RPMI7951 (cell line): Measurements from ENCODE around the gene DPCD. TPM values are rescaled to one million over a fixed set of nuclear protein-coding genes. Genes with fewer than 3 reads are reported as not detected.

Experiments
- DNase-seq: peaks from one replicate; pipeline ENCODE4 v3.0.0-alpha.2; 2012; ENCODE audit warnings: low read depth
- total RNA-seq: library from RNA; depleted of rRNA; stranded (reverse); fragments of >200 nt; shearing (Covaris generic); gene quantifications from 2 replicates; pipeline ENCODE4 v1.2.3, GENCODE V29; 2014

Gene DPCD
- total RNA-seq, 1 experiment from 2014 or later, result 65.8 TPM

- DNase-seq, result no peak
Measured at GRCh38 chr10:101567165-101568006, 20.7 kb upstream of the DPCD start.

DNA sequence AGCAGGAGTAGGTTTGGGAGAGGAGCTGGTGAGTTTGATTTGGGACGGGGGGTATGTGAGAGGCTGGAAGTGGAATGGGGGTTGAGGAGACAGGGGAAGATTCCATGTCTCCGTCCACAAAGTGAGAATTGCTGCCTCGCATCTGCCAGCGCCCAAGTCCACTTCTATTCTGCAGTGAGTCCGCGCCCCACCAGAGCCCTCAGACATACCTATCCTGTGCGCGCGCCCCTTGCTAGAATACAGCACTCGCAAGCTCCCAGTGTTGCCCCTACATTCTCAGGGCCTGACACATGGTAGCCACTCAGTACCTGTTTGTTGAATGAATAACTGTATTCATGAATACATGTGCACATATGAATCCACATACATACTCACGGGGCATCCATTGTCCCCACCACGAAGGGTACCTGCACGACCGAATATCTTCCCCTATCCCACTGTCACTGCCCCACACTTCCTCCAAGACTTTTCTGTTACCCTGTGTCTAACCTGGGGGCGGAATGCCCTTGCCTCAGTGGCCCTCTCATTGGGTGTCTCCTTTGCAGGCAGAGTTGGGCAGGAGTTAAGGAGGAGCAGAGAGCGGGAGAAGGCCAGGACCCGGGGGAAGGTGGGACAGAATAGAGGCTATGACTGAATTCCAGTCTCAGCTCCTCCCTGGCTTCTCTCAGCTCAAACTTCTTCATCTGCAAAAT lies 19.9 kb upstream of the DPCD start:
- DNase-seq, result no peak

- DNase-seq, result no peak
Measured at GRCh38 chr10:101569323-101569621, 18.8 kb upstream of the DPCD start.

GRCh38 chr10:101569622-101570427 lies 18.3 kb upstream of the DPCD start:
- DNase-seq, result peak; percentile 46

- peak; percentile 16 for DNase-seq
Measured at GRCh38 chr10:101570428-101571270, 17.5 kb upstream of the DPCD start.

GRCh38 chr10:101571271-101571925 lies 16.7 kb upstream of the DPCD start:
- DNase-seq, result no peak

DNA sequence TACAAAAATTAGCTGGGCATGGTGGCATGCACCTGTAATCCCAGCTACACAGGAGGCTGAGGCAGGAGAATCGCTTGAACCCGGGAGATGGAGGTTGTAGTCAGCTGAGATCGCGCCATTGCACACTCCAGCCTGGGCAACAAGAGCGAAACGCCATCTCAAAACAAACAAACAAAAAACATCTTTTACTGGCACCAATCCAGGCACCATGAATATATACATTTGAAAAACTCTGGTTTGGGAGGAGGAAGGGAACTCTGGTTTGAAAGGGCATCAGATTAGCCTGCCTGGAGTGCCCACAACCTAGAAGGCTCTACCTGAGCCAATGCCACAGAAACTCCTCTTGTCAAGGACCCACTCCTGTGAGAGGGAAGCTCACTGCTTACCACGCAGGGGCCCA lies 16.0 kb upstream of the DPCD start:
- no peak for DNase-seq

DNA sequence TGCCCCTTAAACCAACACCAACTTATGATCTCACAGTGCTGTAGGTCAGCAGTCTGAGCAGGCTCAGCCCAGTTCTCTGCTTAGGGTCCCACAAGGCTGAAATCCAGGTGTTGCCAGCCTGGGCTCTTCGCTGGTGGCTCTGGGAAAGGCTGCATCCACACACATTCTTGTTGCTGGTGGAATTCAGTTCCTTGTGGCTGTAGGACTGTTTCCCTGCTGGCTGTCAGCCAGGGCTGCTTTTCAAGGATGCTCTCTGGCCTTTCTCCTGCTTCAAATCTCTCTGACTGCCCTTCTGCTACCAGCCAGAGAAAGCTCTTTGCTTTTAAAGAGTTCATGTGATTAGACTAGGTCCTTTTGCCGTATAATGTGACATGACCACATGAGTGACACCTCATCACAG lies 15.3 kb upstream of the DPCD start:
- DNase-seq, result no peak

GRCh38 chr10:101573885-101574753 lies 14.0 kb upstream of the DPCD start:
- DNase-seq, result no peak

GRCh38 chr10:101575091-101575490 lies 13.0 kb upstream of the DPCD start:
- no peak for DNase-seq

DNA sequence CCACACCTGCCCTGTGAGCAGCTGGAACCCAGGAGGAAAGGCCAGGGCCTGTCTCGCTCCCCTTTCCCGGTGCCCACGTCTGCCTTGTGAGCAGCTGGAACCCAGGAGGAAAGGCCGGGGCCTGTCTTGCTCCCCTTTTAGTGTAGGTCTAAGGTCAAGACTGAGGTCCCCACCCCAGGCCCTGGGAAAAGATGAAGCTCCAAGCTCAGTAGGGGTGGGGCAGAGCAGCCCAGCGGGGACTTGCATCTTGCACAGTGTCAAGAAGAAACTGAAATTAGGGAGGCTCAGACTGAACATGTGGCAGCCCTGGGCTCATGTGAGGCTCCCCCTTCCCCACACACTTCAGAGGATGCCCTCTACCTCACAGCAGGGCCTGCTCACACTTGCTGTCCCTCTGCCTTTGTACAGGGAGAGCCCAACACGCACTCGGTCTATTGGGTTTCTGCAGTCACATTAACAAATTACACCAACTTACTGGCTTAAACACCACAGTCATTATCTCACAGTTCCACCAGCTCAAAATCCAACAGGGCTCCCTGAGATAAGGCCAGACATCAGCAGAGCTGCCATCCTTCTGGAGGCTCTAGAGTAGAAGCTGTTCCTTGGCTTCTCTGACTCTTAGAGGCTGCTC lies 12.4 kb upstream of the DPCD start:
- DNase-seq, result no peak

- DNase-seq, result no peak
Measured at GRCh38 chr10:101576211-101576863, 11.8 kb upstream of the DPCD start.

DNA sequence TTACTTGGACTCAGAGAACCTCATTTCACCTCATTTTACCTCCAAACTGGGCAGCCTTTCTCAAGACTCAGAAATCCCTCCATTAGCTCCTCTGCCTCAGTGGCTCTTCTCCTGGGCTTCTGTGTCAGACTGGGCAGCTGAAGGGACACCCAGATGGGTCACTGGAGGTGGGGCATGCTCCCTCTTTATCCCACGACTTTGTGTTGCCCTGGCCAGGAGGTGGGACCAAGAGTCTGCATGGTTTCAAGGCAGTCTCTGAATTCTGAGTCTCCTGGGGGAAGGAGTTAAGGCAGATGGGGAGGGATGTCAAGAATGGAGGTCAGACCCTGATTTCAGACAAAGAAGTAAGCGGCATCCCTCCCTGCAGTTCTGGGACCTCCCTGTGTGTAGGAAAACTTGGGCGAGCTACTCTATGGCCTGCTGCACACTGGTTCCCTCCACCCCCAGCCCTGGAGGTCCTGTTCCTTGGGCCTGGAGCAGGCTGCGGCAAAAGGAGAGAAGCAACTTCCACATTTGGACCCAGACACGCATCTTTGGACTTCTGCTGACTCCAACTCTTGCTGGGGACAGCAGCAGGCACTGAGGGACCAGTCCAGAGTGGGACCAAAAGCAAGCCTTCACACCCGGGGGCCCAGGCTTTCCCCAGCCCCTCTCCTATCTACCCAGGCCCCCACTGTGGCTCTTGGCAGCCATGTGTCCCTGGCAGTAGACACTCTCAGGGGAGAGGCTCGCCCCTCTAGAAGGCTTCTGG lies 10.8 kb upstream of the DPCD start:
- DNase-seq, result no peak

DNA sequence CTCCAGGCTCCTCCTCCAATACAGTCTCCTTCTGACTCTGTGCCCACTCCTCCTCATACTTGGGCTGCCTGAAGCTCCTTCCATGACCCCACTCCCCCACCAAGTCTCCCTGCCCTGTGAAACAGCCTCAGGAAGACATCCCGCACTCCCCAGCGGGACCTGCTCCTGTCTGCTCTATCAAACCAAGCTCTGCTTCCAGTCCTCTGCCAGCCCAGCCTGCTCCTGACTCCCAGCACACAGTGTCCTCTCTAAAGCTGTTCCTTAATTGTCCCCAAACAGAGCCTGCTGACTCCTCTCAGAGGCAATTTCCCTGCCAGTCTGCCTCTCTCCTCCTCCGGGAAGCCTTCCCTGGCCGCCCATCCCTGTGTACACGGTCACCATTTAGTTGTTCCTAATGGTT lies 9.9 kb upstream of the DPCD start:
- DNase-seq, result no peak

- DNase-seq, result no peak
Measured at GRCh38 chr10:101578803-101579515, 9.2 kb upstream of the DPCD start.

DNA sequence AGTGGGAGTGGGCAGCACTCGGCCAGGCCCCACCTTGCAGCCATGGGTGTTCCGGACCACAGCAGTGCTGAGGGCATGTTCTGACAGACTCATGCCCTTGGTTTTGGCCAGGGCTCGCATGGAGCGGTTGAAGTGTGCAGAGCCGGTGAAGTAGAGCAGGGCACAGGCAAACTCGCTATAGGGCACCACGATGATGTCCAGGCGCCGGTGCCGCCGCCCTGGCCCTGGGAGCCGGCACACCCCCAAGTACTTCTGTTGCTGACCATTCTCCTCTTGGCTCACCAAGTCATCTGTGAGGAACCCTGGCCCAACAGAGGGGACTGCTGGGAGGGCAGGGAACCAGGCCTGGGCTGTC lies 8.6 kb upstream of the DPCD start:
- DNase-seq, result no peak

DNA sequence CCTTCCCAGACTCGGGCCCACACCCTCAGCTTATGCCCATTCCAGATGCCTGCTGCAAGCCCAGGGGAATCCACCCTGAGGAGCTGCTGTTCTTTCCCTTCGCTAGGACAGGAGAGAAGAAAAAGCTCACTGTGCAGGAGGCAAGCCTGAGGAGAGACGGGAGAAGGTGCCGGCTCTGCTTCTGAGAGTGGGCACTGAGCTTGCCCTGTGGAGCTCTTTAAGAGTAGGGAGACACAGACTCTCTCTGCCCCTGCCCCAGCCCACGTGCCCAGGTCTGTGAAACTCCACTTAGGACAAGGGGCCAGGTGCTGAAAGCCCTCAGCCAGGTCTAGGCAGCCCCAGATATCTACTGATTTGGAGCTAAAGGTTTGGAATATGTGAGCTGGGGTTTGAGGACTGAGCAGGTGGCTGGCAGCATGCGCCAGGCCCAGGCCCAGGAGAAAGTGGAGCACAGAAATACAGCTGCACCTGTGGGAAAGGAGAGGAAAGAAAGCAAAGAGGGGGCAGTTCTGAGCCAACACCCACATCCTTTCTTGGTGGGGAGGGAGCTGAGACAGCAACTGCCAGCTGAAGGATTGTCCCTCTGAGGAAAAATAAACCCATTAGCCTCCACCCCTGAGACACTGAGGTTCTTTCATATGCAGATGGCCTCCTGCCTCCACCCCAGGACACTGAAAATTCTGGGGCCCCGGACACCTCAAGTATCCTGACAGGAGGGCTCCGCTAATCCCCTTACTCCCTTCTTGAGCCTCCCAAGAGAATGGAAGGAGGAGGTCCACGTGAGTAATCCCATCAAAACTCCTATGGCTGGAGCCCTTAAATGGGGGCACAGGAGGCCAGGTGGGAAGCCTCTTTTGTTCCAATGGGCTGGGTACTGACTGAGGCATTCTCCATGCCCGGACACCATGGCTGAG lies 7.4 kb upstream of the DPCD start:
- no peak for DNase-seq
